ENCODE results near the gene STK11IP.

Gene STK11IP

GRCh38 chr2:219597552-219598307 is at the start of gene STK11IP:
STK11IP (plus strand) TSS chr2:219597857; CDS start chr2:219598120, 263 bp downstream.
- peak; percentile 95 for DNase-seq

GRCh38 chr2:219548990-219549389 is 48.7 kb upstream of the STK11IP start:
- DNase-seq: no peak

- no peak for DNase-seq
Measured at GRCh38 chr2:219549619-219550018, 48.0 kb upstream of the STK11IP start.

- no peak for DNase-seq
Measured at GRCh38 chr2:219551441-219552381, 45.9 kb upstream of the STK11IP start.

- peak; percentile 79 for DNase-seq
Measured at GRCh38 chr2:219552382-219553167, 45.1 kb upstream of the STK11IP start.

GRCh38 chr2:219553168-219553417 is 44.6 kb upstream of the STK11IP start:
- DNase-seq: no peak

GRCh38 chr2:219553463-219553963 is 44.1 kb upstream of the STK11IP start:
- no peak for DNase-seq

- DNase-seq: no peak
Measured at GRCh38 chr2:219554350-219554749, 43.3 kb upstream of the STK11IP start.

GRCh38 chr2:219555956-219556355 is 41.7 kb upstream of the STK11IP start:
- DNase-seq: no peak

GRCh38 chr2:219556413-219556812 is 41.2 kb upstream of the STK11IP start:
- DNase-seq: no peak

GRCh38 chr2:219557320-219557719 is 40.3 kb upstream of the STK11IP start:
- no peak for DNase-seq

GRCh38 chr2:219557791-219558785 is 39.6 kb upstream of the STK11IP start:
- no peak for DNase-seq

GRCh38 chr2:219559156-219559915 is 38.3 kb upstream of the STK11IP start:
- no peak for DNase-seq

GRCh38 chr2:219560037-219560892 is 37.4 kb upstream of the STK11IP start:
- DNase-seq: no peak

- no peak for DNase-seq
Measured at GRCh38 chr2:219560893-219561178, 36.8 kb upstream of the STK11IP start.

- DNase-seq: no peak
Measured at GRCh38 chr2:219561179-219562048, 36.2 kb upstream of the STK11IP start.

- DNase-seq: no peak
Measured at GRCh38 chr2:219562049-219563020, 35.3 kb upstream of the STK11IP start.

All from NCI-H774 (cell line).